ENCODE measurements around the gene LDLRAD3. TPM values are rescaled to one million over a fixed set of nuclear protein-coding genes. Genes with fewer than 3 reads are reported as not detected.

The LDLRAD3 gene
- total RNA-seq, 1 donor from 2014 or later, result 0.98 TPM

DNA sequence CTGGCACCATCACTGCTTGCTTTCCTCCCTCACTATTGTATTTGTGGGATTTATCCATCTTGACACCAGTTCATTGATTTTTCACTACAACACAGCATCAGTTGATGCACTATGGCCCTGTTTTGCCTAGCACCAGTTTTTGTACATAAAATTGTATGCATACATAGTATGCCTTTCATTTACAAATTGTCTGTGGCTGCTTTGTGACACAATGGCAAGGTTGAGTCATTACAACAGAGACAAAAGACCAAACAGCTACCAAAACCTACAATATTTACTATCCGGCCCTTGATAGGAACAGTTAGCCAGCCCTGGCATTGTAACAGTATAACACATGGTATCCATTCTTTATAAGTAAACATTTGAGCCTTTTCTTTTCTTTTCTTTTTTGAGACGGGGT is 150.3 kb downstream of the LDLRAD3 start:
- ATAC-seq (no peak), DNase-seq (ENCODE audit: low spot score) (no peak)

DNA sequence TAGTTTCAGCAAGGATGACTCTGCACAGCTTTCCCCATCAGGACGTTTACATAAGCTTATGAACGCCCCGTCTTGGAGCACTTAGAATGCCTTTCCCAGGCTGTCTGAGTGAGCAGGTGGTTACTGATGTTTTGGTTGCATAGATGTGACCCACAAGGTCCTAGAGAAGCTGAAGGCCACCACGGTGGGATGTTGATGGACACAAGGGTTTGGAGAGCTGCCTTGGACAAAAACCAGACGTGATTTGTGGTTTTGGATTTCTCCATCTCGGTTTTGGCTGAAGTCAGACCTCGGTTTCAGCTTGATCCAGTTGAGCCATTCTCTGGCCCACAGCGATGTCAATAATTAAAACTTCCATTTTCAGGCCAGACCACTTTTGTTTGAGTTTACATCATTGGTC is 151.9 kb downstream of the LDLRAD3 start:
- DNase-seq (ENCODE audit: low spot score) (no peak), ATAC-seq (no peak)

- ATAC-seq (no peak), DNase-seq (ENCODE audit: low spot score) (no peak)
These were observed 153.4 kb downstream of the LDLRAD3 start for GRCh38 chr11:36097219-36097650.

GRCh38 chr11:36098087-36098486 is 154.2 kb downstream of the LDLRAD3 start:
- DNase-seq (ENCODE audit: low spot score) (no peak), ATAC-seq (no peak)

DNA sequence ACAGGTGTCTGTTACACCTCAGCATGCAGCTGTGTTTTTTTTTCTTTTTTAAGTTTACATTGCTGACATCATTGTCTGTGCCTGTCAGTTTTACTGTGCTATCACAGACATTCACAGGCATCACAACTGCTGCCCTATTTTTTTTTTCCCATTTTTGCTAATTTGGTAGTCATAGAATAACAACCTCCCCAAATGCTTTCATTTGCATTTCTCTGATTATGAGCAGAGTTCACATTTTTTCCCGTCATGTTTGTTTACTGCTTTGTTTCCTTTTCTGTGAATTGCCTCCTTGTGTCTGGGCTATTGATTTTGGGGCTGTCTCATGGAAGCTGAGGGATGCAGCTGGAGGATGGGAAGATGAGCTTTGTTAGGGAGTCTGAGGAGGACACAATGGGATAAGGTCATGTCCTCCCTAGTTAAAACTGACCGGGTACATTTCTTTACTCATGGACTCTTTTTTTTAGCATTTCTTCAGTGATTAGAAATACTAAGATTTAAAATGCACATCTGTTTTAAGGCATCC is 155.1 kb downstream of the LDLRAD3 start:
- no peak for ATAC-seq
- no peak for DNase-seq (ENCODE audit: low spot score)

GRCh38 chr11:36101466-36101865 is 157.6 kb downstream of the LDLRAD3 start:
- no peak for ATAC-seq
- no peak for DNase-seq (ENCODE audit: low spot score)

GRCh38 chr11:36102868-36103267 is 159.0 kb downstream of the LDLRAD3 start:
- ATAC-seq, result no peak

DNA sequence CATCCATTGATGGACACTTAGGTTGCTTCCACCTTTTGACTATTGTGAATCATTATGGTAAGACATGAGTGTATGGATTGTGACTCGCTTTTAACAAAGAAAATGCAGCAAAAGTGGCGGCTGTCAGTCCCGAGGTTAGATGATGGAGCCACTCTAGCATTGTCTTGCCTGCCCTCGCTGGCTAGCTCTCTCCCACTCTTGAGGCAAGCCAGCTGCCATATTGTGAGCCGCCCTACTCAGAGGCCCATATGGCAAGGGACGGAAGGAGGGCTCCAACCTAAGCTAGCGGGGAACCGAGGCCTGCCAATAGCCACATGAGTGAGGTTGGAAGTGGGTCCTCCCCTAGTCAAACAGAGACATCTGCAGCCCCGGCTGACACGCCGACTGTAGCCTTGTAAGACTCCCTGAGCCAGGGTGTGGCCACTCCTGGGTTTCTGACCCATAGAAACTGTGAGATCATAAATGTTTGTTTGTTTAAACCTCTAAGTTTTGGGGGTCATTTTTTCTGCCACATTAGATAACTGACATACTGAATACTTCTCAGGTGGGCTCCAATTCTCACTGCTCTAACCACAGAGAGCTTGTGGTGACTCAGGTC is 160.2 kb downstream of the LDLRAD3 start:
- no peak for ATAC-seq
- DNase-seq (ENCODE audit: low spot score), result no peak

More at GRCh38 chr11:36102868-36103267, 159.0 kb downstream of the LDLRAD3 start:
- no peak for DNase-seq (ENCODE audit: low spot score)

GRCh38 chr11:36104660-36104992 is 160.8 kb downstream of the LDLRAD3 start:
- ATAC-seq (no peak), DNase-seq (ENCODE audit: low spot score) (no peak)

DNA sequence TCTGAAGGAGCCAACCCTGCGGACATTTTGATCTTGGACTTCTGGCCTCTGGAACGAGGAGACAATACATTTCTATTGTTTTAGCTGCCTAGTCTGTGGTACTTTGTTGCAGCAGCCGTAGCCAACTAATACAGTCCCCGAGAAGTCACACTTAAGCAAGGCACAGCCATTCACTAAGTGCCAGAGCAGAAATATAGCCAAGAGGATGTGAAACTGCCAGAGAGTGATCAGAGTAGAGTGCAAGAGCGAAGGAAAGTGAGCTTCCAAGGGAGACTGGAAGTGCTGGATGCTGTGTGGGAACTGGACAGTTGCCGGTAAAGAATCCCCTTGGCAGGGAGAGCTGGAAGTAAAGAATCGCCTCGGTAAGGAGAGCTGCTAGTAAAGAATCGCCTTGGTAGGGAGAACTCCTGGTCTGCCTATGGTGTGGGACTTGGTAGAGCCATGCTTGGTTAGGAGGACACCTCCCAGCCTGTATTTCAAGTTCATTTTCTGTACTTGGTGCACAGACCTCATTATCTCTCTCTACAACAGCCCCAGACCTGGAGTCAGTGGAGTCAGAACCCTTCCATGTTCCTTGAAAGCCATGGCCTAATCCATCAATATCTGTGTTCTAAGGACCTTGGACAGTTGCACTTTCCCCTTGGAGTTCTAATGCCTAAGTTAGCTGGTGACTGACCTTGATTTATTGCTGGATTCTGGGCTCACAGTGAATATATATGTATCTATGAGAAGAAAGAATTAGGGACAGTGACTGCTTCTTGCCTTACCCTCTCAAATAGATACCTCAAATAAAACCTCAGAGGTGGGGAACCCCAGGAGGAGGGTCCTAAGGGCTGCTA is 162.1 kb downstream of the LDLRAD3 start:
- ATAC-seq, result no peak
- no peak for DNase-seq (ENCODE audit: low spot score)

- DNase-seq (ENCODE audit: low spot score) (no peak), ATAC-seq (no peak)
These were observed 163.7 kb downstream of the LDLRAD3 start for GRCh38 chr11:36107547-36107946.

DNA sequence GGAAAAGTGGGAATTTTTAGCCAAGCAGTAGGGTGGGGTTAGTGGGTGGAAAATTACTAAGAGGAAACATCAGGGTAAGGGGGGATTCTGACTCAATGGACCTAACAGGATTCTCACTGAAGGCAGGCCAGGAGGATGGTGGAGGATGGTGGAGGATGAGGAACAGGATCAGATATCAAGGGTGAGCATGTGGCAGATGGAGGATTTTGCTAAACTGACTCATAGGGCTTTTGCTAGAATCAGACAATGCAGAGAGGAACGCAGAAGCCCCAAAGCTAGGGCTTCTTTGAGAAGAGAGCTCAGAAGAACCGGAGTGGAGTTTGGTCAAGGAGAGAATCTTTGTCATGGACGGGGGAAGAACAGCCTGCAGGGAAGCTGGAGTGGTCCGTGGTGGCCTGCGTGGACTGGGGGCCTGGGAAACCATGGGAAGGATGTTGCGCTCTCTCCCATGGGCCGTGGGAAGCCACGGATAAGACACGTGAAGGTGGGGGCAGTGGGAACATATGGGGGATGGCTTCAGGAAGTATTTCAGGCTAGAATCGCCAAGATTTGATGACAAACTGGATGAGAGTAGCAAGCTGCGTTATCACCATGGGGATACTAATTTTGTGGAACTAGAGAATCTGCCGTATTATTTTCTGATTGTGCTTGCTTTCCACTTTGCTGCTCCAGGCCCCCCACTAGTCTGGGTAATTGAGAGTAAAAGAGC is 165.2 kb downstream of the LDLRAD3 start:
- no peak for ATAC-seq
- DNase-seq (ENCODE audit: low spot score), result no peak

DNA sequence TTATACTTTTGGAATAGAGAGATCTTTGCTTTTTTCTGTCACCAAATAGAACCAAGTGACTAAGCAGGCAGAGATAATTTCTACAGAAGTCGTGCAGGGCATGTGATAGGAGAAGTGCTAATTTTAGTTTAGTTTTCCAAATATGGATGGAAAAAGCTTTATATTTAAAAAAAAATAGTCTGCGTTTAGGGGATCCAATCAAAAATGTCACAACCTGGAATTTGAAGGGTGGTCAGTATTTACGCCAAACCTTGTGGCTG is 165.7 kb downstream of the LDLRAD3 start:
- DNase-seq (ENCODE audit: low spot score), result no peak
- no peak for ATAC-seq

GRCh38 chr11:36109850-36110606 is 166.2 kb downstream of the LDLRAD3 start:
- no peak for ATAC-seq
- no peak for DNase-seq (ENCODE audit: low spot score)

GRCh38 chr11:36110668-36111410 is 167.0 kb downstream of the LDLRAD3 start:
- no peak for ATAC-seq
- DNase-seq (ENCODE audit: low spot score), result no peak

GRCh38 chr11:36114095-36114494 is 170.2 kb downstream of the LDLRAD3 start:
- DNase-seq (ENCODE audit: low spot score) (no peak), ATAC-seq (no peak)

DNA sequence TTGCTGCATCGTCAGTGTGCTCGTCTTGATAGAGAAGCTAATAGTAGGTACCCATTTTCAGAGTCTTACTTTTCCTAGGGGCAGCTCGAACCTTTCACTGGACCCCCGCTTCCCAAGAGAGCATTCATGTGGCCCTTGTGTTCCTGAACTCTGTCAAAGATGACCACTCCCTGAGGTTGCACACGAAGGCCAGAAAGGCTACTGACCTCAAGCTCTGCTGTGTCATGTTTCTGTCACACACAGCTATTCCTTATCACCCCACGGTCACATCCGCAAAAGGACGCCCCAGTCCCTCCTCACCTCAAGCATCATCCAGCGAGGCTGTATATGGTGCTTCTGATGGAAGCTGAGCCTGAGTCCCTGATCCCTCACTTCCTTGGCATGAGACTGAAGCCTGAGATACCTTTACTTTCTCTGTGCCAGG is 171.5 kb downstream of the LDLRAD3 start:
- ATAC-seq, result no peak
- no peak for DNase-seq (ENCODE audit: low spot score)

- no peak for ATAC-seq
- DNase-seq (ENCODE audit: low spot score), result no peak
These were observed 172.3 kb downstream of the LDLRAD3 start for GRCh38 chr11:36116161-36116560.

- DNase-seq (ENCODE audit: low spot score) (no peak), ATAC-seq (no peak)
These were observed 174.2 kb downstream of the LDLRAD3 start for GRCh38 chr11:36118084-36118483.

DNA sequence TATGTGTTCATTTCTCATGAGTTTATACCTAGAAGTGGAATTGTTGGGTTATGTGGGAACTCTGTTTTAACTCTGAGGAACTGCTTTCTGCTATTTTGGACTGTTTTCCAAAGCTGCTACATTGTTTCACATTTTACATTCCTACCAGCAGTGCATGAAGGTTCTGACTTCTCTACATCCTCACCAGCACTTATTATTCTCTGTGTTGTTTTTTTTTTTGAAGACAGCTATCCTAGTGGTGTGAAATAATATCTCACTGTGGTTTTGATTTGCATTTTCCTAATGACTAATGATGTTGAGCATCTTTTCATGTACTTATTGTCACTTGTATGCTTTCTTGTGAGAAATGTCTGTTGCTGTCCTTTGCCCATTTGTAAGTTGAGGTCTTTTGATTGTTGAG is 175.4 kb downstream of the LDLRAD3 start:
- no peak for ATAC-seq
- no peak for DNase-seq (ENCODE audit: low spot score)

DNA sequence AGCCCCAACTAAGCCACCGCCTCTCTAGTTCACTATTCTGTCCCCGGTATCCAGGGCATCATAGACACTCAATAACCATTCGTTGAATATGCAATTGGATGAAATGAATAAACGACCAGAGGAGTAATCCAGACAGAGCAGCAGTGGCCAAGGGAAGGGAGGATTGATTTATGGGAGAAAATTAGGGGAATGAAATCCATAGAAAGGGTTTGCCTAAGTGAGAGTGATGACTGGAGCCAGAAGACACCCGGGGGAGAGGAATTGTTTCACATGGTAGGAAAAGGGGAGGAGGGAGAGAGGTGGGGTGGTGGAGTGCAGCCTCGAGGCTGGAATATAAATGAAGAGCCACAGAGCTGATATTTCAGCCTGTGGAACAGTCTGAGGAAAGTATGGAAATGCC is 177.2 kb downstream of the LDLRAD3 start:
- no peak for DNase-seq (ENCODE audit: low spot score)
- no peak for ATAC-seq

Data from left lobe of liver (tissue), 2 donors.